NCI-H1105 (cell line): ENCODE measurements around the gene ATP2B2.
"Not testable (repeated sequence)": the region's sequence is repeated elsewhere in the genome, so short reads cannot be mapped to it uniquely, and the experiment has no call there.

ENCODE experiments used
- DNase-seq: peaks from one replicate; lab custom pipeline; 2025; lab: John Stamatoyannopoulos, UW

ATP2B2 gene

DNA sequence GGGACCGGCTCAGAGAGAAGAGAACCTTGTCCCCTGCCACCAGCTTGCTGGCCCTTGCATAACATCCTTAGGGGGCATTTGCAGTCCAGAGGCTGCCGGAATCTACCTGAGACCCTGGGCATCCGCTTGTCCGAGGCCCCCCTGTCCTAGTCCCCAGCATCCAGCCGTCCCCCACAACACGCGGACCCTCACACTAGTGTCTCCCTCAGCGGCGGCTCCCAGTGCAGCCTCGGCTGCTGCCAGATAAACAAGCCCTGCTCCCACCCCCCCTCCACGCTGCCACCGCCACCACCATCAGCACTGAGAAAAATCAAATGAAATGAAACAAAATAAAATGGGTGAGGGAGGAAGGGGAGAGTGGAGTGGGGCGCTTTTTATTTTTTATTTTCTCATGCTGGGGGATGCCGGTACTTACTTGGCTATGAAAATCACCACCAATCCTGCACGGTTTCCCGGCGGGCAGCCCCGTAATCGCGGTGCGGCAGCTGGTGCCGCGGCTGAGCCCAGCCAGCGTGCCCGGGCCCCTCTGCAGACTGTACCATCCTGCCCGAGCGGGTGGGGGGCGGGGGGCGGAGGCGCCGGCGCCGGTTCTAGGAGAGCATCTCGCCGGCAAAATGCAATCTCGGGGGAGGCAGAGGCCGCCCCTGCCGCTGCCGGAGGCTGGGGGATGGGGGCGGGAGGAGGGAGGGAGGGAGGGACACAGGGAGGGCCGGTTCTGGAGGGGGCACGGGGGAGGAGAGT lies at the start of gene ATP2B2:
Gene ATP2B2, minus strand, starts transcription at position 537 of the 741 bp plus-strand sequence. CDS start 56,043 bp downstream, outside the sequence.
- DNase-seq: peak; percentile 33

DNA sequence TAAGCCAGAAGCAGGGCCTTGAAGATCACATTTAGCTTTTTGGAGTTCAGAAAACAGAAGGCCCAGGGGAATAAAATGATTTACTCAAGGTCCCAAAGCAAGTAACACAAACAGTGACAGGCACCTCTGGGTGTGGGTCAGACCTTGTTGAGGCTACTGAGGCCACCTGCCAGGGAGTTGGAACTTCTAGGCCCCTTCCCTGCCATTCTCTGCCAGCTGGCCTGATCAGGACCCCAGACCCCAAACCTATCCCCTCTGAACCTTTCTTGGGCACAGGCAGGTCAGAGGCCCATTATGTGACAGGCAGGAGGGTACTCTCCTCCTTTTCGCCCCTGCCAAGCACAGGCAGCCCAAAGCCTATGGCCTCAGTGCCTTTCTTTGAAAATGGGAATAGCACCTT lies 49.4 kb upstream of the ATP2B2 start:
- no peak for DNase-seq

DNA sequence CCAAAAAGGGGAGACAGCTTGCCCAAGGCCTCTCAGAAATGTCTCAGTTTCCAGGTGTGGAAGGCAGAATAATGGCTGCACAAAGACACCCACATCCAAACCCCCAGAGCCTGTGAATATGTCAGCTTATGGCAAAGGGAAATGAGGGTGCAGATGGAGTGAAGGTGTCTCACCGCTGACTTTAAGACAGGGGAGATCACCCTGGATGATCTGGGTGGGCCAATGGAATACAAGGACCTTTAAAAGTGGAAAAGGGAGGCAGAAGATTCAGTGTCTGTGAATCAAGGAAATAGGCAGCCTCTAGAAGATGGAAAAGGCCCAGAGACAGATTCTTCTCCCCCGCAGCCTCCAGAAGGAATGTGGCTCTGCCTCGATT lies 48.8 kb upstream of the ATP2B2 start:
- DNase-seq: no peak

DNA sequence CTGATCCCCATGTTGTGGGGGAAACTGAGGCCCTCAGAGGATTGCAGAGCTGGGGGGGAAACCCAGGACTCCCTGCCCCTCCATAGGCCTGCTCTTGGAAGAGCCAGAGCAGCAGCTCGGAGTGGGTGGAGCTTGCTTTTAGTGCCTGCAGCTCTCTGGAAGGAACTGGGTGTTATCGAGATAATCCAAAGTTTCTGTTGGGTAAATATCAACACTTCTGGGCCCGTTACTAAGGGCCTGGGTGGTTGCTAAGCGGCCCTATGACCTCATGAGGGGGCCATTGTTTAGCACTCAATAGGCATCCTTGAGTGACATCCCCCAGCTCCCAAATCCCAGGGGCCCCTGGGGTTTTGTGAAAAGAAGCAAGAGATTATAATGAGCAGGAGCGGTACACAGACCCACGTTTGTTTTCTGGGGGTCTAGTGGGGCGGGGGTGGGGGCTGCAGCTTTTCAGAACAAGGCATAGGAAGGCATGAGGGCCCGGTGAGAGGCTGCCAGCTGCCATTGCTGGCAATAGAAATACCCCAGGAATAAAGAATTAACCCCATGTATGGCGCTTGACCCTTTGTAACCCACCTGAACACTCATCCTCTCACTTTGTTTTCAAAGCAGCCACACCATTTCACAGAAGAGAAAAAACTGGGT lies 48.3 kb upstream of the ATP2B2 start:
- DNase-seq: no peak

DNA sequence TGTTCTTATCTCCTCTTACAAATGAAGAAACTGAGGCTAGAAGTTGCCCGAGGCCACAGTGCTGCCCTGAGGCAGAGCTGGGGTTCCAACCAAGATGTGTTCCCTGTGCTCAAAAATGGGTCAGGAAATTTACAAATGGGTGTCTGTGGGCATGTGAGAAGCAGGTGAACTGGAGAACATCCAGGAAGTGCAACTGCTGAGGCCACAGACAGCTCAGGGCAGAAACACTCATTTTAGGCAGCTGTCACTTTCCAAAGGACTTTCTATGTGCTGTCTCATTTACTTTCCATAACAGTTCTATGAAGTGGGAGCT lies 47.2 kb upstream of the ATP2B2 start:
- no peak for DNase-seq

DNA sequence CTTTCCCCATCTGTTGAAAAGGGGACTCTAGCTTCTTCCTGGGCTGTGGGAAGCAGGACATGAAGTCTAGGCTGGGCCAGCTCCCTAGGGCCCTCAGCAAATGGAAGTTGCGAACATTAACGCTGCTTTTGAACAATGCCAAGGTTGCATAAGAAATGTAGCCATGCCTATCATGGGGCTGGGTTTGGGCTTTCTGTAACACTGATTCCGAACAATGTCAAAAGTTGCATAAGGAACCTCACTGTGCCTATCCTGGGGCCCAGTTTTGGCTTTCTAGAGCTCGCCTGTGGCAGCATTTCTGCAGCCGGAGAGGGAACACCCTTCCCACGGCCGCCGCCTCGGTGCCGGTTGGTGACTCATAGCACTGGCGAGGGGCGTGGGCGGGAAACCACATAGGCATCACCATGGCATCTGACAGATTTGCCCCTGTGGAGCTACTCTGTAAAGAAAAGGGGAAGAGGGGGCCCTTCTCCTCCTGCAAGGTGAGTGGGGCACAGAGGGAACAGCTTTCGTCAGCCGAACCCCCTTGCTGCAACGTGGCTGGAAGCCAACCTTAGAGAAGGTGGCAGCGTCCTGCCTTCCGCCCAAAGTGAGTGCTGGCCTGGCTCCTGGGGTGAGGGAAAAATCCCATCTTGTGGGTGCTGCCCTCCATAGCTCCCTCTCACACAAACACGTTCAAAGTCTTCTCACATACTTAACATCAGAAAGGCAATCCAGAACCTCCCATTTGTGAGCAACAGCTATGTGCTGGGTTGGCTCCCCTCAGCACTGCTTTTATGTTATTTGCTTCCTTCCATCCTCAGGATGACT lies 46.6 kb upstream of the ATP2B2 start:
- DNase-seq: no peak

DNA sequence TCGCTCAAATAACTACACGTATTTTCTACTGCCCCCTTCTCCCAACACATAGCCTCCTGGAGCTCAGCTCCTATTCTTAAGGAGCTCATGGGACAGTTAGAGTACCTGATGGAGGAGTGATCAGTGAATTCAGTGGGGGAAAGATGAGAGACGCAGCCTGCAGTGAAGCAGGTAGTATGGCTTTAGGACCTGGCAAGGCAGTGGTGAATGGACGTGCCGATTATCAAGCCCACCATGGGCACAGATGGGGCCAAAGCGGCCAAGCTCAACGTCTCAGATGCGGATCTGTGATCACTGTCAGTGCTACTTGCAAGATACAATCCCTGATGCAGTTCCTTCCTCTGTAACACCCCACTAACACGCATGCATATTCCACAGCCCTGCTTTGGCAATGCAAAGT lies 45.8 kb upstream of the ATP2B2 start:
- no peak for DNase-seq

DNA sequence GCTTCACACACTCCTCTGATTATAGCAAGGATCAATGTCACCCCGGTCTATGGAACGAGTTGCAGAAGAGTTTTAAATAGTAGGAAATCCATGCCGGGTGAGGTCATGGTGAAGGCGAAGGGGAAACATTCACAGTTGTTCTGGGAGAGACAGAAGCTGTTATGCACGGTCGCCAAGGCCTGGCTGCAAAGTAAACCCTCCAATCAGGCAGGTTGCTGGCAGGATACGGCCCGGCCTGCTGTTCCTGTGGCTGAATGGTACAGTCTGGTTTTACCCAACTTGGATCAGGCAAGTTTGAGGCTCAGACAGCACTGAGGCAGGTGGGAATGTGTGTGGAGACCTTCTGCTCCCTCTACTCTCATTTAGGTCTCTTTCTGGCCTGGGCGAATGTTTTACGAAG lies 45.3 kb upstream of the ATP2B2 start:
- no peak for DNase-seq

DNA sequence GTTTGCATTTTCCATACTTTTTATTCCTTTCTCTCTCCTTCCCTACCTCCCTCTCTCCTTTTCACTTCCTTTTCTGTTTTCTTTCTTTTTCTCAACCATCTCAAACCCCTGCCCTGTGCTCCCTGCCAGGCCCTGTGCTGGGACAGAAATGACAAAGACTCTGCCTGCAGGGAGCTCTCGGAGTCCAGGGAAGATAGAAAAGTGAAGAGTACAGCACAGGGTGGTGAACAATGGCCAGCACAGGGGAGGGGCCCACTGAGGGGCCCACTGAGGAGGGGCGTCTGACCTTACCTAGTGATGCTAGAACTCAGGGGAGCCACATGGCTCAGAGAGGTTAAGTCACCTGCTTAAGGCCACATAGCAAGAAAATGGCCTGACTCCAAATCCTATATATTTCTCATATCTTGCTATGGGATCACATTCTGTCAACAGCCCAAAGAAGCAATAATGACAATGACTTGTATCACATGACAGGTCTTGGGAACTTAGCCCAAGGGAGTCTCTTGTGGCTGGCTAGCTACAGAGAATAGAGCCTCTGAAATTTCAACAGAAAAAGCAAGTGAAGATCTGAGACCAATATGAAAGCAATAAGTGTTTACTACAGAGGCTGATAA lies 44.3 kb upstream of the ATP2B2 start:
- DNase-seq: no peak

DNA sequence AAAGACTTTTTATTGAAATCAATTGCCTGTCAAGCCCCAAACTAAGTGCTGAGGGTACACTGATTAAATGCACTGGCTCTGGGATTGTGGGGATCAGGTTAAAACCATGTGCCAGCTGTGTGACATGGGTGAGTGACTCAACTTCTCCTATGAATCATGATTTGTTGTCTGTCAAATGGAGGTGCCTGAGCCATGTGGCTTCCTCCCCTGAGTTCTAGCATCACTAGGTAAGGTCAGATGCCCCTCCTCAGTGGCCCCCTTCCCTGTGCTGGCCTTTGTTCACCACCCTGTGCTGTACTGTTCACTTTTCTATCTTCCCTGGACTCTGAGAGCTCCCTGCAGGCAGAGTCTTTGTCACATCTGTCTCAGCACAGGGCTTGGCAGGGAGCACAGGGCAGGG lies 43.6 kb upstream of the ATP2B2 start:
- no peak for DNase-seq

DNA sequence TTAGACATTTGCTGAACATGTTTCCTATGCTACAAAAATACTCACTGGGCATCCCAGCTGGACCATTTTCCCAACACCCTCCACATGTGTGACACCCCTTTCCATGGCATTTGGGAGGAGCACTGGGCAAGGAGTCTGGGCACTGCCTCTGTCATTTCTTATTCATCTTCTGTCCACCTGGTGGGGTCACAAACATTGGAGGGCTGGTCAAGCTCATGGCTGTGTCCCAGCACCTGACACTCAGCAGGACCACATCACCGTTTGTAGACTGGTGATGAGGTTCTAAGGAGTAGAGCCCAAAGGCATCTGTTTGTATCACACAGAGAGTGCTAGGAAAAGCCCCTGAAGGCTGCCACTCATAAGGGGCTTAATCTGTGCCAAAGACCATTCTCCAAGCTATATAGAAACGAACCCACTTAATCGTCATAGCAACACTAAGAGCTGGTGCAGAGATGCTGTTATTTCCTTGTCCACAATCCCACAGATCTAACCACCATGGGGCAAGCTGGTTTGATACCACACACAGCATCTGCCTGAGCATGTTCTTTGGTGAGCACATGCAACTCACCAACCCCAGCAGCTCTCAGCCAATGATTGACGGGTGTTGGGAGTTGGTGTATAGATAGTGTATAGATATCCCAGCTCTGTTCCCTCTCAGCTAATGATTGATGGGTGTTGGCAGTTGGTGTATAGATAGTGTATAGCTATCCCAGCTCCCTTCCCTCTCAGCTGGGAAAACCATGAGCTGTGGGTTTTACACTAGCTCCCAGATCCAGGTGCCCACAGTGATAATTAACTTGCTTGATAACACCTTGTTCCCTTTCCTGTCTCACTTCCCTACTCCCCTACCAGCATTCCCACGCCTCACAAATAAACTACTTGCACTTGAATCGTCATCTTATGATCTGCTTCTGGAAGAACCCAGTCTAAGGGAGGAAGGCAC lies 42.7 kb upstream of the ATP2B2 start:
- no peak for DNase-seq

DNA sequence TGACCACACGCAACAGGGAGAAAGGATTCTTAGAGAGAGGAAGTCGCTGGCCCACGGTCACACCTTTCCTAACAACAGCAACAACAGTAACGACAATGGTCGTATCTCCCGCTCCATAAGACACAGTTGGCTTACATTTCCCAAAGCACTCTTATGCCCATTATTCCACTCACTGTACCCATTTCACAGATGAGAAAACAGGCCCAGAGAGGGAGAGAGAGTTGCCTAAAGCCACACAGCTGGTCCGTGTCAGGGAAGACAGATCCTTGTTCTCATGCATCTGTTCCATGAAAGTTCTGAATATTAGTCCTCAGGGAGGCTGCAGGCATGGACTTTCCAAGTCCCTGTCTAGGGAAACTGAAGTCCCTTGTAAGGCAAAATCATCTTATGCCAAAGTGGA lies 42.0 kb upstream of the ATP2B2 start:
- DNase-seq: no peak

DNA sequence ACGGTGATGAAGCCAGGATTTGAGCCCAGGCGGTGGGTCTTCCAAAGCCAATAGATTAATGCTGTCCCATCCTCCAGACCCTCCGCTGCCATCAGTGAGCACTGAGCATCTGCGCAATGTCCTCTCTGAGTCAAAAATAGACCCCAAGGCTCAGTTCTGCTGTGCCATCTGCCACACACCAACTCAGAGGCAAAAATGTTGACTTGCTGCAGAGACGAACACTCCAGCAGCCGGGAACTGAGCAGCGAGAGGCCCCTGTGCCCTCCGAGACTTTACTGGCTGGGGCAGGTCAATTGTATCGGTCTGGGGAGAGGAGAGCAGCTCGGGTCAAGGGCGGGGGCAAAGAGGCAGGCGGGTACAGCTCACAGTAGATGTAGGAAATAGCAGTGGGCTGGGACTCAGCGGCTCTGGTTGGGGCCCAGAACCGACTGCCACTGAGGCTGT lies 41.5 kb upstream of the ATP2B2 start:
- DNase-seq: no peak

DNA sequence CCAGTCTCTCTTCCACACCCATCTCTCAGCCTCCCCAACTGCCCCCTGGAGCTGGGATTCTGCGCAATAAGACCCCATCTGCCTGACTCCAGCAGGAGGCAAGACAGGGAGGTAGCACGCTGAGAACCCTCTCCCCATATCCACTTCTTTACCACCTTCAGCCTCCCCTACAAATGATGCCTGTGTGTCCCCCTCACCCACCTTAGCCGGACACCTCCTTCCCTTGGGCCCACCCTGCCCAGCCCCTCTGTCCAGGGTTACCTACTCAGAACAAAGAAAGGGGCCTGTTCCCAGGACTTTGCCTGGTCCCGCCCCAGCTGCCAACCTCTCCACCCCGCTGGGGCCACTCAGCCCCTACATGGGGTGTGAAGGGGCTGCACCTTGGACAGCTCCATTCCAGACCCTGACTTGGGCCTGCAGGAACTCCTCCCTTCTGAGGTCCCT lies 40.8 kb upstream of the ATP2B2 start:
- no peak for DNase-seq

DNA sequence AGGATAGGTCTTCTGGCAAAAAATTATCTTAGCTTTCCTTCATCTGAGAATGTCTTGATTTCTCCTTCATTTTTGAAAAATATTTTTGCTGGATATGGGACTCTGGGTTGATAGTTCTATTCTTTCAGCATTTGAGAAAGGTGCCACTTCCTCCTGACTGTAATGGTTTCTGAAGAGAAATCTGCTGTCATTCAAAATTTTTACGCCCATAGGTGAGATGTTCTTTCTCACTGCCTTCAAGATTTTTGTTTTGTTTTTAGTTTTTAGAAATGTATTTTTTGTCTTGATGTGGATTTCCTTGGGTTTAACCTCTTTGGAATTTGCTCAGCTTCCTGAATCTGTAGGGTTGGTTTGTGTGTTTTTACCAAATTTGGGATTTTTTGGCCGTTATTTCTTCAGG lies 37.1 kb upstream of the ATP2B2 start:
- no peak for DNase-seq

DNA sequence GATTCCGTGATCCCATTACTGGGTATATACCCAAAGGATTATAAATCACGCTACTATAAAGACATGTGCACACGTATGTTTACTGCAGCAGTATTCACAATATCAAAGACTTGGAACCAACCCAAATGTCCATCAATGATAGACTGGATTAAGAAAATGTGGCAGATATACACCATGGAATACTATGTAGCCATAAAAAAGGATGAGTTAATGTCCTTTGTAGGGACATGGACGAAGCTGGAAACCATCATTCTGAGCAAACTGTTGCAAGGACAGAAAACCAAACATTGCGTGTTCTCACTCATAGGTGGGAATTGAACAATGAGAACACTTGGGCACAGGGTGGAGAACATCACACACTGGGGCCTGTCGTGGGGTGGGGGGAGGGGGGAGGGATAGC lies 35.0 kb upstream of the ATP2B2 start:
- not testable (repeated sequence) for DNase-seq

DNA sequence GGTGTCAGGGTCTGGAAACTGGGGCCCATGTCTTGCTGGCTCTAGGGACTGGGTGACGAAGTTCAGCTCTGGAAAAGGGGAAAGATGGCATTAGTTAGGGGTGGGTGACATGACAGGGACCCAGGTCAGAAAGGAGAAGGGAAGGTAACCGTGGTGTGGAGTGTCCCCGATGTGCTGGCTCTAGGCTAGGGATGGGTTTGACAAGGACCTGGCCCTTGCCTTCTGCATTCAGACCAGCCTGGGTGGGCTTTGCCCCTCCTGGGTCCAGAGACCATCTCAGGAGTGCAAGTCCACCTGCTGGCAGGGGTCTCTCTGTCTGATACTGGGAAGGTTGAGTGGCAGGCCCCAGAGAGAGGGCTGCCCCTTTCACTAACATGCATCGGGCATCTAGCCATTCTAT lies 28.7 kb upstream of the ATP2B2 start:
- no peak for DNase-seq

DNA sequence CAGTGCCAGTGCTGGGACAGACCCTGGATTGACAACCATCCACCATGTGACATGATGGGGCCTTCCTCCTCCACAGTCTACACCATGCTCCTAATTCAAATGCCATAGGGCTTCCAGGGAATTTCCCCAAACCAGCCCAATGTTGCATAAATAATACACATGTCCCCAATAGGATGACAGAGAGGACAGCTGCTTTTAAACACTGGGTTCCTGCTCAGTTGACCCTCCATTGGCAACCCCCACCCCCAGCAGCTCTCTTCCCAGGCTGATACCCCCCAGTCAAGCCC lies 28.3 kb upstream of the ATP2B2 start:
- no peak for DNase-seq

DNA sequence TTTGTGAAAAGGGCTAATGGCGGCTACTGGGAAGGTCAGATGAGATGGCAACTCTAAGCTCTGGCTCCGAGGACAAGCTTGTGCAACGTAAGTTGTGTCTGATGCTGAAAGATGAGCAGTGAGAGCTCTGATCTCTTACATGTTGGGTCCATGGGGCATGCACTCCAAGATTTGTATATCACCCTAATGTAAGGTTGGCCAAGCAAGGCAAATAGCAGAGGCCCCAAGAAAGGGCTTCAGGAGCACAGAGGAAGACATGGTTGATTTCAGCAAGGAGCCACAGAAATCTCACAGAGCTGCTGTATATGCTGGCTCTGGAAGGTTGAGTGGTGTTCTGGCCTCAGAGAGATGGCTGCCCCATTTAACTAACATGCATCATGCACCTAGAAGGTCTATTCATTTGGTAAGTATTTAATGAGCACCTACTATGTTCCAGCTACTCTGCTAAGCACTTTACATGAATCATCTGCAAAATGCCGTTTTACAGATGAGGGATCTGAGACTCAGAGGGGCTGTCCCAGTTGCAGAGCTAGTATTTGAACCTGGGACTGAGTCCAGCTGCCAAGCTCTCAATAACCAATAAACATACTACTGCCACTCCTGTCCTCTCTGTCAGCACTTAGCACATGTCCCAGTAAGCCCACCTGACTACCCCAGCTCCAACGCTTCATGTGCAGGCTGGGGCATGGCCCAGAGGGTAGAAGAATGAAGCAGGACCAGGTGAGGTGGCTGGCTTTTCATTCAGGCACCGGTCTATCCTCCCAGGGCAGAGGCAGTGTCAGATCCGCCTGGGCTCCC lies 27.8 kb upstream of the ATP2B2 start:
- no peak for DNase-seq

DNA sequence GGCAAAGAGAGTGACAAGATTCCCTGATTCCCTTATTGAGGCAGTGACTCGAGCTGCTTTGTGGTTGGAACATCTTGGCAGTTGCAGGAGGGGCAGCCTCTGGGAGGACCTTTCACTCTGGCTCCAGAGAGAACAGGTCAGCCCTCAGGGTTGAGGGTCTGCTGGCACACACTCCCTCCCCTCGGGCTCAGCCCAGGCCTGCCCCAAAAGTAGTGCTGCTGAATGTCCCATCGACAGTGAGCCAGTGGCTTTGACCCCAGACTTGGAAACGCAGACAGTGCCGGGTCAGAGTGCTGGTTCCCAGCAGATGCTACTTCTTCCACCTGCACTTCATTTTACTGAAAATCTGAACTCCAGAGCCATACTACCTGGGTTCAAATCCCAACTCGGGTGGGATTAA lies 25.6 kb upstream of the ATP2B2 start:
- no peak for DNase-seq

DNA sequence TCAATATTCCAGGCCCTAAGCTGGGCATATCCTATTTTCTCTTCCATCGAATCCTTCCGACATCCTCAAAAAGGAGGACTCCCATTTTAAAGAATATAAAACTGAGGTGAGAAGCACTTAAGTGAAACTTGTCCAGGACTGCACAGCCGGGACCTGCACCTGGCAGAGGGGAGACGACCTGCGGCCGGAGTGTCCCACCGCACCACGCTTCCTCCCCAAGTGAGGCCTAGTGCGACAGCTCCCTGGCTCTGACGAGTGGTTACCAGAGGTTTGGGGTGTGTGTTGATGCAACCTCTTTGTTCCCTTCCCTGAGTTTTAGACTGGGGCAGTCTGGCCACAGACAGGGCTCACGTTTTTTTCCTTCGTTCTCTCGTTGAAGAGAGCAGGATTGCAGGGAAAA lies 24.9 kb upstream of the ATP2B2 start:
- no peak for DNase-seq
